ENCODE results near the gene WHRN. TPM values are rescaled to one million over a fixed set of nuclear protein-coding genes. Genes with fewer than 3 reads are reported as not detected.

The WHRN gene
- total RNA-seq, 1 donor from 2014 or later: 6.9 TPM

- Mint-ChIP-seq H3K9me3 (ENCODE audit: low read depth) (no peaks in the 10 kb centered on the region), H3K4me1 (ENCODE audit: low read depth) (peaks cover 20% of the 10 kb centered on the region), H3K36me3 (ENCODE audit: low read depth) (no peaks in the 10 kb centered on the region), H3K27me3 (ENCODE audit: low read depth) (no peaks in the 10 kb centered on the region), H3K4me3 (ENCODE audit: unreplicated experiment) (no peak overlapping the region), H3K27ac (ENCODE audit: unreplicated experiment) (no peak overlapping the region)
- DNase-seq (ENCODE audit: low spot score): no peak
- no peak for TF ChIP-seq CTCF (IDR thresholded peaks at IDR 0.05)
Observed at GRCh38 chr9:114411452-114411851, 93.8 kb downstream of the WHRN start.

- no peaks in the 10 kb centered on the region for H3K36me3 Mint-ChIP-seq (ENCODE audit: low read depth)
- peaks cover 20% of the 10 kb centered on the region for H3K4me1 Mint-ChIP-seq (ENCODE audit: low read depth)
- no peak overlapping the region for H3K4me3 Mint-ChIP-seq (ENCODE audit: unreplicated experiment)
- no peaks in the 10 kb centered on the region for H3K9me3 Mint-ChIP-seq (ENCODE audit: low read depth)
- no peak for DNase-seq (ENCODE audit: low spot score)
- TF ChIP-seq CTCF (IDR thresholded peaks at IDR 0.05): no peak
- H3K27me3 Mint-ChIP-seq (ENCODE audit: low read depth): no peaks in the 10 kb centered on the region
- H3K27ac Mint-ChIP-seq (ENCODE audit: unreplicated experiment): no peak overlapping the region
Observed at GRCh38 chr9:114410910-114411309, 94.4 kb downstream of the WHRN start.

GRCh38 chr9:114409842-114410241 lies 95.4 kb downstream of the WHRN start:
- no peaks in the 10 kb centered on the region for H3K36me3 Mint-ChIP-seq (ENCODE audit: low read depth)
- H3K27me3 Mint-ChIP-seq (ENCODE audit: low read depth): no peaks in the 10 kb centered on the region
- H3K4me1 Mint-ChIP-seq (ENCODE audit: low read depth): peaks cover 24% of the 10 kb centered on the region
- H3K27ac Mint-ChIP-seq (ENCODE audit: unreplicated experiment): no peak overlapping the region
- no peak for TF ChIP-seq CTCF (IDR thresholded peaks at IDR 0.05)
- H3K4me3 Mint-ChIP-seq (ENCODE audit: unreplicated experiment): no peak overlapping the region
- no peak for DNase-seq (ENCODE audit: low spot score)
- H3K9me3 Mint-ChIP-seq (ENCODE audit: low read depth): no peaks in the 10 kb centered on the region

- Mint-ChIP-seq H3K36me3 (ENCODE audit: low read depth) (no peaks in the 10 kb centered on the region), H3K27me3 (ENCODE audit: low read depth) (no peaks in the 10 kb centered on the region), H3K4me3 (ENCODE audit: unreplicated experiment) (no peak overlapping the region), H3K27ac (ENCODE audit: unreplicated experiment) (no peak overlapping the region), H3K4me1 (ENCODE audit: low read depth) (peaks cover 21% of the 10 kb centered on the region), H3K9me3 (ENCODE audit: low read depth) (no peaks in the 10 kb centered on the region)
- TF ChIP-seq CTCF (IDR thresholded peaks at IDR 0.05): no peak
- no peak for DNase-seq (ENCODE audit: low spot score)
Observed at GRCh38 chr9:114409103-114409780, 96.0 kb downstream of the WHRN start.

- H3K27ac Mint-ChIP-seq (ENCODE audit: unreplicated experiment): no peak overlapping the region
Observed at GRCh38 chr9:114408645-114409044, 96.6 kb downstream of the WHRN start.

More at GRCh38 chr9:114408645-114409044, 96.6 kb downstream of the WHRN start:
- no peaks in the 10 kb centered on the region for H3K9me3 Mint-ChIP-seq (ENCODE audit: low read depth)
- no peak for TF ChIP-seq CTCF (IDR thresholded peaks at IDR 0.05)
- H3K4me1 Mint-ChIP-seq (ENCODE audit: low read depth): peaks cover 15% of the 10 kb centered on the region
- H3K36me3 Mint-ChIP-seq (ENCODE audit: low read depth): no peaks in the 10 kb centered on the region
- no peak for DNase-seq (ENCODE audit: low spot score)
- H3K4me3 Mint-ChIP-seq (ENCODE audit: unreplicated experiment): no peak overlapping the region
- H3K27me3 Mint-ChIP-seq (ENCODE audit: low read depth): no peaks in the 10 kb centered on the region
